Measurements from ENCODE around the gene GPR171.

Gene GPR171

DNA sequence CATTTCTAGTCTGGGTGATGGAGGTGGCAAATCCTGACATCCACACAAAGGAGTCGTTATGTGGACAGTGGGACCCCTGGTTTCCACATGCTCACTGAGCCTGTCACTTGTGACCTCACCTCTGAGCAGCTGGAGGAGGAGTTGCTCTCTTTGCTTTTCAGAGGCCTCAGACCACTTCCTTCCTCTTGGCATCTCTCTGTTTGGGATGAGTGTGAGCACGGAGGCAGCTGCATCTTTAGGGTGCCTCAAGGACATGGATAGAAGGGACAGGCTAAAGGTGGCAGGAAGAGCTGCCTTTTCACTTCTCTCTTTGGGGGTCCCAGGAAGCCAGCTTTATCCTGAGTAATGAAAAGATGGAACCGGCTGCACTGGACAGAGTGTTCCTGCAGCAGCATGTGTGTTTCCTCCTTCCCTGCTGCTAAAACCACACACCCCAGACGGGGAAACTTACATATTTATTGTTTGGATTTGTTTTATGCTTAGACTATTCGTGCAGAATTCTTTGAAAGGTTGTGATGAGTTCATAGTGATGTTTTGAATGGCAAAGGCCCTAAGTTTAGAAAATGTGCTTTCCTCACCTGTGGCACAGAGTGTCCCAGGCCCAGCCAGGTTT is 31.8 kb downstream of the GPR171 start:
- DNase-seq: no peak

DNA sequence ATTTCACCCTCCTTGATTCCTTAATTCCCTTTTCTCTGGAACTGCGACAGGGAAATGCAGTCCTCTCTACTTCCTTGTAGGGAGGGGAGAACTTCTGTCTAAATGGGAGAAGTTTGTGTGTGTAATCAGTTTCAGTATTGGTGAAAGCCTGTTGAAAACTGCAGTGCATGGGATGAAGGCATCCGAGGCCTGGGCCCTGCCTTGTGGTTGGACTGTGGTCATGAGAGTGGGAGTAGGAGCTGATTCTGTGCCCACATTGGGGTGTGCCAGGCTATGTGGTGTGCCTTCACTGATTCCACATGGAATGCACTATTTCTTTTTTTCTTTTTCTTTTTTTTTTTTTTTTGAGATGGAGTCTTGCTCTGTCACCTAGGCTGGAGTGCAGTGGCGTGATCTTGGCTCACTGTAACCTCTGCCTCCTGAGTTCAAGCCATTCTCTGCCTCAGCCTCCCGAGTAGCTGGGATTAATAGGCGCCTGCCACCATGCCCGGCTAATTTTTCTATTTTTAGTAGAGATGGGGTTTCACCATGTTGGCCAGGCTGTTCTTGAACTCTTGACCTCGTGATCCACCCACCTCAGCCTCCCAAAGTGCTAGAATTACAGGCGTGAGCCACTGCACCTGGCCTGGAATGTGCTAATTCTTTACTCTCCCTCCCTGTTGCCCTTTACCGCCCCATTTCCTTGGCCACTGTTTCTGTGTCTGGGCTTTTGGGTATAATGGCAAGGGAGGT is 32.9 kb downstream of the GPR171 start:
- peak; percentile 75 for DNase-seq

DNA sequence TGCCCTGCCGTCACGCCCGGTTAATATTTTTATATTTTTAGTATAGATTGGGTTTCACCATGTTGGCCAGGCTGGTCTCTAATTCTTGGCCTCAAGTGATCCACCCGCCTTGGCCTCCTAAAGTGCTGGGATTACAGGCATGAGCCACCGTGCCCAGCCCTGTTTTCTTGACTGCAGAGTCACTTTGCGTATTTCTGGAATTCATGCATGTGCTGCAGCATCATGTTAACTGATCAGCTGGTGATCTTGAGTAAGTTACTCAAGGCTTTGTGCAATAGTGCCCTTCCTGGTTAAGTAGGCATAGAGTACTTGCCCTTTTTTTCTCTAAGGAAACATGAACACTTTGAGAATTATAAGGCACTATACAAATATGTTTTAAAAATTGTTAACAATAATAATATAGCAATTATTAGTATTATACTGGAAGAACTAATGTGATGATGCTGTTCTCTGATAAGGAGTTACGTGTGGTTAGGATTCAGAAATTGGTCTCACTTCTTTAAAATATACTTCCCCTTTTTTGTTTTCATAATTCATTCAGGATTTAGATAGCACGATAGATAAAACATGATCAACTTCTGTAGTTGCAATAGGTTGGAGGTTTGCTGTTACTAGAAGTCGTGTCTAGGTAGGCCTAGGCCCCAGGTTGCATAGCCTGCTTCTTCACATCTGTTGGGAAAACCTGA is 33.6 kb downstream of the GPR171 start:
- DNase-seq: no peak

DNA sequence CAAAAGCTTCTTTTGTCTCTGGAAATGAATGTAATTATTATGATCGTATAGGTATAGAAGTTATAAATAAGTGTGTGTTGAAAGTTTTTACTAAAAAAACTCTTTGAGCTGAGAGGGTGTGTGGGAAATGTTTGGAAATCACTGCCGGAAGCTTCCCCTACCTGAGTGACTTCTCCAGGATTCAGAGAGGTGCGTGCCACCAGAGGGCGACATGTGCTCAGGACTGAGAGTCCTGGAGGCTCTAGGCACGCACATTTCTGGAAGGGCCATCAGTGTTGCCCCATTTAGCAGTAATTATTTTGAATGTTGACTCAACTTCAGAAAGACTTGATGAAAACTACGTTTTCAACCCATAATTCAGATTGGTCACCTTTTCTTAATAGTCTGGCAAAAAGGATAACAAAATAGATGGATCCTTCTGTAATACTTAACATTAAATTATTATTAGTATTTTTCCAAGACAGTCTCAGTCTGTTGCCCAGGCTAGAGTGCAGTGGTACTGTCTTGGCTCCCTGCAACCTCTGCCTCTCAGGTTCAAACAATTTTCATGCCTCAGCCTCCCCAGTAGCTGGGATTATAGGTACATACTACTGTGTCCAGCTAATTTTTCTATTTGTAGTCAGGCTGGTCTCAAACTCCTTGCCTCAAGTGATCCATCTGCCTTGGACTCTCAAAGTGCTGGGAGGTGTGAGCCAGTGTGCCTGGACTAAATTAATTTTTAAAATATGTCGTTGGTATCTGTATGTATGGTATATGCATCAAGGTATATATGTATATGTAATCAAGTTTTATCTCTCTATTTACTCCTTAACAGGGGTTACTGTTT is 34.5 kb downstream of the GPR171 start:
- DNase-seq: peak; percentile 91

DNA sequence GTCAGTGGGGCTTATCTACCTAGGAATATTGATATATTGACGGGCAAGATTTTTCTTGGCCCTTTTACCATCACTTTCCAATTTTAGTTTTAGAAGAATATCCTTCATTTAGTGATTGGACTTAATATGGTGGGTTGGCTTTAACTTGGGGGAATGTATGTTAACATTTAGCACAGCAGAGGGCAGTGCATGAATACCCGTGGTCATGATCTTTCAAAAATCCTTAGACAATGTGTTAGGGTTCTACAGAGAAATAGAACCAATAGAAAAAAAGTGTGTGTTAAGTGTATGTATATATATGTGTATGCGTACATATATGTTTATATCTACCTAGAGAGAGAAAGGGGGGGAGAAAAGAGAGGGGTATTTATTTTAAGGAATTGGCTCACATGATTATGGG is 36.9 kb downstream of the GPR171 start:
- no peak for DNase-seq

DNA sequence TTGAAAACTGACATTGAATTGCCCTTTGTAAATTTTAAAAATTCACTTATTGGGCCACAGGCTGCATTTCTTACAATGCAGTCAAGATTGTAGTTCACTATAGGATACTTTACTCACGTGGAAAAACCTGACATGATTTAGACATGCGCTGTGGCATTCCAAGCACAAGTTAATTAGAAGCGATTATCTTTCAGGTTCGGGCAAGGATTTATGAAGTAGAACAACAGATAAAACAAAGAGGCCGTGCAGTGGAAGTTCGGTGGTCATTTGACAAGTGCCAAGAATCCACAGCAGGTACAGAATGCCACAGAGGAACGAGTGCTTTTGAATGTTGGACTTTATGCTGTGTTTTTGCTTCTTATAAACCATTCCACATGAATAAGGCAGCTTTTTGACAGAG is 37.8 kb downstream of the GPR171 start:
- no peak for DNase-seq

DNA sequence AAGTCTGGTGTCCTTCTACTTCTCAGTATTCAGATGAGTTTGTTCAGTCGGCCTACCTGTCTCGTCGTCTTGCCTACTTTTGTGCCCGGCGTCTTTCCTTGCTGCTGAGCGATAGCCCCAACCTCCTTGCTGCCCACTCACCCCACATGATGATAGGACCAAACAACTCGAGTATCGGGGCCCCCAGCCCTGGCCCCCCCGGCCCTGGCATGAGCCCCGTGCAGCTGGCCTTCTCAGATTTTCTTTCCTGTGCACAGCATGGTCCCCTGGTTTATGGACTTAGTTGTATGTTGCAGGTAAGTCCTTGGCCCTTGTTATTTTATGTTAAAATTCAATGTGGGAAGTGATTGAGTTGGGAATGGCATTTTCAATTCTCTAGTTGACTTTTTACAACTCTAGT is 43.2 kb downstream of the GPR171 start:
- no peak for DNase-seq

DNA sequence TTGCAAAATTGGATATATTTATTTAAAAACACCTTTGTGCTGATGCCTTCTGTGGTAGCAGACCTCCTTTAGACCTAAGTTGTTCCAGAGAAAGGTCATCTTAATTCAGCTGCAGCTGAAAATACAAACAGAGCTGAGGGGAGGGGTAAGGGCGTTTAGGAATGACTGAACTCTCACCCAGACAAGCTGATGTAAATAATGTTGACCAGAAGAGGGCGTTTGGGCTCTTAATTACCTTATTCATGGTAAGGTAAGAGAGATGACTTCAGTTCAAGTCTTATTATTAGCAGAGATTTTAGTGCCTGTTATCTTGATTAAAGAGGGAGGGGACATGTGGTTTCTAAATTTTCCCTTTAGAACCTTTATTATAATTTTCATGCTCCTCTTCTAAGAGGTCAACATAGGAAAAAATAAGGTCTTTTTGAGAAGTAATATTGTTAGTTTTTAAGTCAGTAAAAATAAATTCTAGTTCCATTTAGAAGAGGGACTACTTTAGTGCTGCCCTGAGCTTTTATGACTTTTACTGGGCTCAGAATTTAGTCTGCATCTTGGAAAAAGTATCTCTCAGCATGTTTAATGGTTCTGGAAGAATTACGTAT is 46.3 kb downstream of the GPR171 start:
- no peak for DNase-seq

DNA sequence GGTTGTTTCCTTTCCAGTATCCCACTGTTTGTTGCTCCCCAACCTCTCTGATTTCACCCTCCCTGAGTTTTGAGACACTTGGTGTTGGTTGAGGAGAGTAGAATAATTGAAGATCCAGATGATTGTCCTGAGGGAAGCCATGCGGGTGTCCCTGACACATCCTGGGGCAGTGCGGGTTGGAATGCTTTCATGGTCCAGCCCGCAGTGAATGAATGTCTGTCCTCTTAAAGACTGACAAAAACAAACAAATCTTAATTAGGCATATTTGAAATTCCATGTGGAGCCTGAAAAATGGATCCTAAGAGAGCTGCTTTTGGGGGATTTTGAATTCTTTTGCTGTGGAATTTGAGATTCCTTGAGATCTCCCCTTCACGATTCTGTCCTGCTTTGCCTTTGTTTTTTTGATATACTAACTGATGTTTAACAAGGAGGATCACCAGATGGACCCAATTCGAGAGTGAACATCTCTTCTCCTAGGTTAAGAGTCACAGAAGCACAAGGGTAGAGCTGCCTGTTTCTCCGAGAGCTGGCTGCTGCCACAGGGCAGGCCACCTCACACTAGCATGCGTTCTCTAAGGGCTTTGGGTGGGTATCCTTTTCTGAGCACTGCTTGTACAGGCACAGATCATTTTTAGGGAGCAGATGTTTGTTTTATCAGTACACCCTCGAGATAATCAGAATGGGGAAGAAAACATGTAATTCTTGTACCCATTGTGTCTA is 47.4 kb downstream of the GPR171 start:
- DNase-seq: no peak

DNA sequence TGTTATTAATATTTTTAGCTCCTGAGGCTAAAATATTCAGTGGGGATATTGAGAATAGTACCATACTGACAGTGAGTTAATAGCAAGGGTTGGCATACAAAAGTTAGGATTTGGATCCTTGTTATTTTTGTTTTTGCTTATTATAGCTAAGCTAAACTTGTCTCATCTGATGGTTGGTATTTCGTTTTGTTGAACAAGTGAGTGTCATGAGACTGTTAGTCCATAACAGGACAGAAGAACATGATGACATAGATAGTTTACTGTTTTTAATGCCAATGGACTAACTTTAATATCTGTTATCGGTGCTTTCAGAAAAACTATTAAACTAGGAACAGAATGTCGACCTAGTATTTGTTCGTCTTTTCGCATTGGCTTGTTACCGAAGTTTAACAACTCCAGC is 48.5 kb downstream of the GPR171 start:
- DNase-seq: no peak

DNA sequence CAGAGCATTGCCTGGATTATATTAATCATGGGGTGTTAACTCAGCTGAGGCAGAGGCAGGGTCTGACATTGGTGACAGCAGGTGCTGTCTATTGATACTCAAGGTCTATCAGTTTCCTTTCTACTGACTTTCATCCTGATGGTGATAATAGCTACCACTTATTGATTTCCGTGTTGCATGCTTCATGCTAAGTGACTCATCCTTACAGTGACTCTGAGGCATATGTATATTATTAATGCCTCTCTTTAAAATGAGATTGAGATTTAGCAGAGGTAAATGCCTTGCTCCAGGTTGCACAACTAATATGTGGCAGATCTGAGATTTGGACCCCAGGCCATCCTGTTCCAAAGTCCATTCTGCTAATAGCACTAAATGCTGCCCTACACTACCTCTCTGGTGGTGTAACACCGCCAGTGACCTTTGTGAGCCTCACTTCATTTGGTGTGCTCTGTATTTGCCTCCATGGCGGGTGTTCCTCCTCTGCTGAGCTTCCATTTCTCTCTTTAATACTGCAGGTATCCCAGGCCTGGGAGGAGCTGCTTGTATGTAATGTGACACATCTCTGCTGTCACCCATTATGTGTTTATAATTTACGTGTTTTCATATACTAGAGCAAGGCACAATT is 50.4 kb downstream of the GPR171 start:
- DNase-seq: no peak

Measured in activated CD8-positive, alpha-beta memory T cell treated with anti-CD3 and anti-CD28 coated beads for 24 hours (primary cell).